ENCODE data around the gene SEPTIN3.

DNA sequence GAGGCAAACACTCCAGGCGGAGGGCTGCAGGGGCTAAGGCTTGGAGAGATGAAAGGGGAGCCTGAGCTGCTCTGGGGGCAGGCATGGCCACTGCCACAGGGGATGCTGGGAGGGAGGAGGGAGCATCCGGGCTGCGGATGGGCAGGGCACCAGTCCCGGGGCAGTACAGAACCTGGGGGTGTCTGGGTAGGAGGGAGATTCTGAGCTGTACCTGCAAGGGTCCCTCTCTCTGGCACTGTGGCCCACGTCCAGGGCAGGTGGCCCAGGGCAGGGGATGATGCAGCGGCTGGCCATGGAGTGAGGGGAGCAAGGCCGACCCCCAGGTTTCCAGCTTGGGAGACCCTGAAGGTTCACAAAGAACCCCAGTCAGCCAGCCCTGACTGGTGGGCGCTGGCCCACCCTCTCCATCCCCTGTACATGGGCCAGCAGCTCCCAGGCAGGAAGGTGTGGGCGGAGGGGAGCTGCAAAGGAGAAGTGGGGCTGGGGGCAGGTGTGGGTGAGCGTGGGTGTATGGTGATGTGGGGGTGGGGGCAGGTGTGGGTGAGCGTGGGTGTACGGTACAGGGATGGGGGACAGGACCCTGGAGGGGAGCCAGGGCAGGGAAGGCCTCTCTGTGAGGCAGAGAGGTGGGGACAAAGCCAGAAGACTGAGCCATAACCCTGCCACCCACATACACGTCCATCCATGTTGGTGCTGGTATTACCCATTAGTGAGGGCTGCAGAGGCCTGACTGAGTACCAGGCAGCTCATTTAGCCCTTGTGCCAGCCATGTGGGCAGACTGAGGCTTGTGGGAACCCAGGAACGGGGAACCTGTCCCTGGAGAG lies 40.4 kb upstream of the SEPTIN3 start:
- TF ChIP-seq CTCF (IDR thresholded peaks at IDR 0.05) = no peak
- TF ChIP-seq EZH2 (IDR thresholded peaks at IDR 0.05) = no peak

Data from neural progenitor cell (in vitro differentiated cells).